BLaER1 treated with 17β-estradiol and CSF1 and Interleukin-3, amounts not matched to agents 10 nM and 100 nM (cell line): ENCODE measurements around the gene RAD52.
A peak's percentile ranks its signal among the peaks of the same experiment; 100 is the strongest.

Source experiments
- H3K27ac ChIP-seq, 11 experiments: shearing (Covaris generic); formaldehyde crosslinking; 2 replicates each; pipeline ENCODE4 v1.8.1; 2022
- H3K27me3 ChIP-seq, 11 experiments: shearing (Covaris generic); formaldehyde crosslinking; 2 replicates each; pipeline ENCODE4 v1.8.1; 2022
- H3K36me3 ChIP-seq, 11 experiments: shearing (Covaris generic); formaldehyde crosslinking; 2 replicates each; pipeline ENCODE4 v1.8.1; 2022
- H3K4me1 ChIP-seq, 10 experiments: shearing (Covaris generic); formaldehyde crosslinking; 2 replicates each; pipeline ENCODE4 v1.8.1; 2022
- H3K4me2 ChIP-seq, 11 experiments: shearing (Covaris generic); formaldehyde crosslinking; 2 replicates each; pipeline ENCODE4 v1.8.1; 2022
- H3K4me3 ChIP-seq, 10 experiments: shearing (Covaris generic); formaldehyde crosslinking; 2 replicates each; pipeline ENCODE4 v1.8.1; 2022
- H3K9ac ChIP-seq, 11 experiments: shearing (Covaris generic); formaldehyde crosslinking; 2 replicates each; pipeline ENCODE4 v1.8.1; 2022
- H3K9me3 ChIP-seq, 11 experiments: shearing (Covaris generic); formaldehyde crosslinking; replicated peaks in 1 of 11; 2 replicates each; pipeline ENCODE4 v1.8.1; 2022
- H4K20me1 ChIP-seq, 11 experiments: shearing (Covaris generic); formaldehyde crosslinking; 2 replicates each; pipeline ENCODE4 v1.8.1; 2022
- Cebpa-rat ChIP-seq, 11 experiments: shearing (Covaris generic); IDR thresholded peaks; 2 replicates each; pipeline ENCODE4 v1.8.1; 2022

The RAD52 gene

GRCh38 chr12:916240-916639 is 33.3 kb downstream of the RAD52 start:
- Histone ChIP-seq H3K9me3 (0 out of 22 replicates have a peak, but pooled peaks cover 0 to 4% (median 0%) of the 10 kb centered on the region in 11 experiments), H3K27me3 (no peaks in the 10 kb centered on the region), H3K36me3 (peaks cover 62 to 93% (median 77%) of the 10 kb centered on the region in 11 experiments), H3K4me1 (peaks cover 50 to 72% (median 66%) of the 10 kb centered on the region in 10 experiments), H3K9ac (peak overlapping the region in 10 of 11 experiments; percentile 5 to 75 (median 62); a peak in 19 of 22 replicates), H4K20me1 (peaks cover 0 to 60% (median 12%) of the 10 kb centered on the region in 11 experiments; a peak in 9 of 22 replicates), H3K27ac (peak overlapping the region; percentile 19 to 85 (median 72); a peak in 20 of 22 replicates), H3K4me2 (peak overlapping the region; percentile 69 to 90 (median 80)), H3K4me3 (peak overlapping the region in 8 of 10 experiments; percentile 3 to 43 (median 15); a peak in 10 of 20 replicates)
- no peak for TF ChIP-seq Cebpa-rat (IDR thresholded peaks at IDR 0.05)

- H4K20me1 ChIP-seq = peaks cover 0 to 71% (median 12%) of the 10 kb centered on the region in 11 experiments; a peak in 10 of 22 replicates
- no peak for TF ChIP-seq Cebpa-rat (IDR thresholded peaks at IDR 0.05)
- peak overlapping the region; percentile 69 to 90 (median 80) for H3K4me2 ChIP-seq
- 0 out of 22 replicates have a peak, but pooled peaks cover 0 to 4% (median 0%) of the 10 kb centered on the region in 11 experiments for H3K9me3 ChIP-seq
- peak overlapping the region in 9 of 11 experiments; percentile 9 to 75 (median 62); a peak in 14 of 22 replicates for H3K9ac ChIP-seq
- no peaks in the 10 kb centered on the region for H3K27me3 ChIP-seq
- H3K4me3 ChIP-seq = peak overlapping the region in 5 of 10 experiments; percentile 3 to 30 (median 15); a peak in 5 of 20 replicates
- peak overlapping the region in 9 of 11 experiments; percentile 43 to 85 (median 74); a peak in 17 of 22 replicates for H3K27ac ChIP-seq
- peaks cover 59 to 79% (median 70%) of the 10 kb centered on the region in 10 experiments for H3K4me1 ChIP-seq
- H3K36me3 ChIP-seq = peaks cover 63 to 93% (median 77%) of the 10 kb centered on the region in 11 experiments
Measured at GRCh38 chr12:915090-915489, 34.4 kb downstream of the RAD52 start.

- peak overlapping the region; percentile 69 to 90 (median 80) for H3K4me2 ChIP-seq
- no peaks in the 10 kb centered on the region for H3K27me3 ChIP-seq
- peak overlapping the region in 9 of 11 experiments; percentile 7 to 85 (median 74); a peak in 17 of 22 replicates for H3K27ac ChIP-seq
- no peak for TF ChIP-seq Cebpa-rat (IDR thresholded peaks at IDR 0.05)
- H3K4me3 ChIP-seq = peak overlapping the region in 3 of 10 experiments; percentile 0 to 30 (median 1); a peak in 2 of 20 replicates
- 0 out of 22 replicates have a peak, but pooled peaks cover 0 to 4% (median 0%) of the 10 kb centered on the region in 11 experiments for H3K9me3 ChIP-seq
- peaks cover 0 to 80% (median 12%) of the 10 kb centered on the region in 11 experiments; a peak in 10 of 22 replicates for H4K20me1 ChIP-seq
- H3K36me3 ChIP-seq = peaks cover 64 to 93% (median 80%) of the 10 kb centered on the region in 11 experiments
- H3K9ac ChIP-seq = peak overlapping the region in 8 of 11 experiments; percentile 9 to 75 (median 62); a peak in 13 of 22 replicates
- H3K4me1 ChIP-seq = peaks cover 59 to 81% (median 72%) of the 10 kb centered on the region in 10 experiments
Measured at GRCh38 chr12:913919-914698, 35.4 kb downstream of the RAD52 start.

GRCh38 chr12:912466-913235 is 36.8 kb downstream of the RAD52 start:
- Histone ChIP-seq H4K20me1 (peaks cover 0 to 91% (median 15%) of the 10 kb centered on the region in 11 experiments; a peak in 14 of 22 replicates), H3K9ac (no peak overlapping the region), H3K36me3 (peaks cover 63 to 93% (median 79%) of the 10 kb centered on the region in 11 experiments), H3K4me1 (peaks cover 59 to 80% (median 74%) of the 10 kb centered on the region in 10 experiments), H3K27ac (no peak overlapping the region), H3K27me3 (no peaks in the 10 kb centered on the region), H3K9me3 (no peaks in the 10 kb centered on the region), H3K4me3 (no peak overlapping the region), H3K4me2 (peak overlapping the region in 9 of 11 experiments; percentile 73 to 90 (median 80); a peak in 11 of 22 replicates)
- no peak for TF ChIP-seq Cebpa-rat (IDR thresholded peaks at IDR 0.05)

GRCh38 chr12:911191-911826 is 38.2 kb downstream of the RAD52 start:
- no peak for TF ChIP-seq Cebpa-rat (IDR thresholded peaks at IDR 0.05)
- Histone ChIP-seq H3K4me3 (no peak overlapping the region), H3K9ac (no peak overlapping the region), H3K36me3 (peaks cover 72 to 93% (median 83%) of the 10 kb centered on the region in 11 experiments), H3K9me3 (no peaks in the 10 kb centered on the region), H3K4me1 (peaks cover 56 to 80% (median 74%) of the 10 kb centered on the region in 10 experiments), H3K27ac (no peak overlapping the region), H3K4me2 (peak overlapping the region in 8 of 11 experiments; percentile 2 to 88 (median 29); a peak in 11 of 22 replicates), H3K27me3 (no peaks in the 10 kb centered on the region), H4K20me1 (peaks cover 0 to 94% (median 28%) of the 10 kb centered on the region in 11 experiments; a peak in 16 of 22 replicates)

- Histone ChIP-seq H3K9me3 (no peaks in the 10 kb centered on the region), H3K4me2 (peak overlapping the region in 1 of 11 experiments; percentile 31; a peak in 1 of 22 replicates), H3K4me3 (no peak overlapping the region), H4K20me1 (peaks cover 0 to 97% (median 37%) of the 10 kb centered on the region in 11 experiments; a peak in 18 of 22 replicates), H3K27ac (no peak overlapping the region; a peak in 1 of 22 replicates), H3K27me3 (no peaks in the 10 kb centered on the region), H3K4me1 (peaks cover 56 to 80% (median 74%) of the 10 kb centered on the region in 10 experiments), H3K36me3 (peaks cover 74 to 91% (median 83%) of the 10 kb centered on the region in 11 experiments), H3K9ac (no peak overlapping the region)
- TF ChIP-seq Cebpa-rat (IDR thresholded peaks at IDR 0.05) = no peak
Measured at GRCh38 chr12:910416-910815, 39.1 kb downstream of the RAD52 start.

GRCh38 chr12:909861-910260 is 39.6 kb downstream of the RAD52 start:
- no peak overlapping the region for H3K4me2 ChIP-seq
- H3K4me1 ChIP-seq = peaks cover 56 to 80% (median 74%) of the 10 kb centered on the region in 10 experiments
- TF ChIP-seq Cebpa-rat (IDR thresholded peaks at IDR 0.05) = no peak
- H3K27me3 ChIP-seq = no peaks in the 10 kb centered on the region
- peaks cover 0 to 97% (median 41%) of the 10 kb centered on the region in 11 experiments; a peak in 18 of 22 replicates for H4K20me1 ChIP-seq
- no peak overlapping the region for H3K9ac ChIP-seq
- no peak overlapping the region for H3K27ac ChIP-seq
- no peak overlapping the region for H3K4me3 ChIP-seq
- no peaks in the 10 kb centered on the region for H3K9me3 ChIP-seq
- peaks cover 75 to 87% (median 83%) of the 10 kb centered on the region in 11 experiments for H3K36me3 ChIP-seq
